ACC112 (cell line): ENCODE results near the gene CCIN.

ENCODE experiments used
- H2AFZ ChIP-seq: fragments of 200-600 bp; sonication (generic); one replicate; pipeline ENCODE4 v1.6.0; 2017; ENCODE audit warnings: antibody characterized with exemption, low read length; ENCODE audit not compliant: unreplicated experiment
- H3K27ac ChIP-seq: fragments of 200-600 bp; sonication (generic); 2 replicates; pipeline ENCODE4 v1.5.1; 2014; ENCODE audit warnings: low read depth, mild to moderate bottlenecking, antibody characterized with exemption, low read length, moderate library complexity
- H3K27me3 ChIP-seq: fragments of 200-600 bp; sonication (generic); 2 replicates; pipeline ENCODE4 v1.6.1; 2014; ENCODE audit warnings: mild to moderate bottlenecking, antibody characterized with exemption, low read length, moderate library complexity, mixed read lengths; ENCODE audit not compliant: insufficient read depth
- H3K36me3 ChIP-seq: fragments of 200-600 bp; sonication (generic); 2 replicates; pipeline ENCODE4 v1.6.1; 2016; ENCODE audit warnings: mild to moderate bottlenecking, antibody characterized with exemption, low read length, moderate library complexity, mixed read lengths; ENCODE audit not compliant: insufficient read depth
- H3K4me1 ChIP-seq: fragments of 200-600 bp; sonication (generic); one replicate; pipeline ENCODE4 v1.6.1; 2016; ENCODE audit warnings: low read length, mixed read lengths; ENCODE audit not compliant: insufficient read depth, unreplicated experiment, control insufficient read depth
- H3K4me3 ChIP-seq: fragments of 200-600 bp; sonication (generic); 2 replicates; pipeline ENCODE4 v1.5.1; 2014; ENCODE audit warnings: mild to moderate bottlenecking, low read depth, low read length
- H3K79me2 ChIP-seq: fragments of 200-600 bp; sonication (generic); one replicate; pipeline ENCODE4 v1.6.0; 2016; ENCODE audit warnings: low read length; ENCODE audit not compliant: control insufficient read depth, unreplicated experiment, insufficient read depth

Gene CCIN

DNA sequence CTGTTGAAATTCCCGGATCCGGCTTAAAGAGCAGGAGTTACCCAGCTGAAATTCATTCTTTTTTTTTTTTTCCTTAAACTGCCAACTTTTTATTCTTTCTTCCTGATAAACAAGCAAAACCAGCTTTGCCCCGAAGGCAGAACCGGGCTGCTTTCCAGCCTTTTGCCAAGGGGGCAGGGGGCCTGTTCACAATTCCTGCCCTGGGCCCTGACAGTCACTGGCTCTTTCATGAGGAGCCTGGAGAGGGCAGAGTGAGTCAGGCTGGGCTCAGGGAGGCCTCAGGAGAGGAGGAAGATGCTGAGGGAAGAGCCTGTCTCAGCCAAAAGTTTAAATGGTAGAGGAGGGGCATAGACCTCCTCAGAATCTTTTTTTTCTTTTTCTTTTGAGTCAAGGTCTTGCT lies 27.9 kb upstream of the CCIN start:
- Histone ChIP-seq H2AFZ (no peak overlapping the region), H3K4me3 (no peak overlapping the region), H3K27ac (no peak overlapping the region), H3K27me3 (no peaks in the 10 kb centered on the region), H3K36me3 (peaks cover 6% of the 10 kb centered on the region; the same call in 1 of the 2 replicates), H3K4me1 (peaks cover 16% of the 10 kb centered on the region), H3K79me2 (no peaks in the 10 kb centered on the region)

DNA sequence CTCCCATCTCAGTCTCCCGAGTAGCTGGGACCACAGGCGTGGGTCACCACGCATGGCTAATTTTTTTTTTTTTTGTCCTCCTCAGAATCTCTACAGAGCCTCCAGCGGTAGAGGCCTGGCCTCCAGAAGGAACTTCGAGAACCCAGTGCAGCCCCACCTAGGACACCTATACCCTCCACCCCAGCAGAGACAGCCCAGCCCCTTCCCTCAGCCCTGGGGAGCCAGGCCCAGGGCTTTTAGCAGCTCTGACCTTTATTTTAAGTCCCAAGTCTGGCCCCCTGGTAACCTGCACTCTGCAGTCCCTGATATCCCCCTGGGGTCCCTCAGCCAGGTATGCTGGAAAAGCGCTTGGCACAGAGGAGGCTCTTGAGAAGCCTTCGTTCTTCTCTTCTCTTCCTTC lies 27.4 kb upstream of the CCIN start:
- no peaks in the 10 kb centered on the region for H3K79me2 ChIP-seq
- no peak overlapping the region for H3K4me3 ChIP-seq
- H3K27me3 ChIP-seq, result no peaks in the 10 kb centered on the region
- peaks cover 6% of the 10 kb centered on the region; the same call in 1 of the 2 replicates for H3K36me3 ChIP-seq
- no peak overlapping the region for H3K27ac ChIP-seq
- H3K4me1 ChIP-seq, result peaks cover 16% of the 10 kb centered on the region
- H2AFZ ChIP-seq, result no peak overlapping the region

DNA sequence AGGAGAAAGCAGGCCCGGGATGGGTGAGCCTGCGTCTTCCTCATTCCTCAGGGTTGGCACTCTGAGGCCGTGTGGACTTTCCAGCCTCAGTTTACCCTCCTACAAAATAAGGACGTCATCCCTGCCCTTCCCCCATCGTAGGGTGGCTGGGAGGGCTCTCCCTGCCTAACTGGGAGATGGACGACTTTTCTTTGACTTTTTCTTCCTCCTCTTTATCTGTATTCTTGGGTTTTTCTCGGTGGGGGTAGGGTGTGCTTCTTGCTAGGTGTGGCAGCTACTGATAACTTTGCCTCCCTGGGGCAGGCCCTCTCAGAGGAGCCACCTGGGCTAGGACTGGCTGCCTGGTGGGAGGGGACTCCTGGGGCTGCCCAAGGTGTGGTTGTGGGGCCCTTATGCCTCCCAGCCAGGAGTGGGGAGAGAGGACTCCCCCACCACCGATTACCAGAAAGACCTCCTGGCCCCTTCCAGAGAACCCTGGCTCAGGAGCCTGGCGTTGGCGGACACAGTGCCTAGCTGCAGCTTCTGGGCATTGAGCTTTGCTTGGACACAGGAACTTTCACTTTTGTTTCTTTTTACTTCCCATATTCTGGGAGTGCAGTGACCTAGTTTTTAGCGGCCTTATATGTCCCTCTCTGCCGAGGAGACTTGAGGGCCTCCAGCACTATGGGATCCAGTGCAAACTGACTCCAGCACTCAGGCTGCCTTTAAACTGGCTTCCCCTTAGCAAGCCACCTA lies 26.5 kb upstream of the CCIN start:
- Histone ChIP-seq H3K27ac (no peak overlapping the region), H3K4me1 (peaks cover 10% of the 10 kb centered on the region), H3K79me2 (no peaks in the 10 kb centered on the region), H3K27me3 (no peaks in the 10 kb centered on the region), H3K4me3 (no peak overlapping the region), H2AFZ (no peak overlapping the region), H3K36me3 (peaks cover 6% of the 10 kb centered on the region; the same call in 1 of the 2 replicates)

DNA sequence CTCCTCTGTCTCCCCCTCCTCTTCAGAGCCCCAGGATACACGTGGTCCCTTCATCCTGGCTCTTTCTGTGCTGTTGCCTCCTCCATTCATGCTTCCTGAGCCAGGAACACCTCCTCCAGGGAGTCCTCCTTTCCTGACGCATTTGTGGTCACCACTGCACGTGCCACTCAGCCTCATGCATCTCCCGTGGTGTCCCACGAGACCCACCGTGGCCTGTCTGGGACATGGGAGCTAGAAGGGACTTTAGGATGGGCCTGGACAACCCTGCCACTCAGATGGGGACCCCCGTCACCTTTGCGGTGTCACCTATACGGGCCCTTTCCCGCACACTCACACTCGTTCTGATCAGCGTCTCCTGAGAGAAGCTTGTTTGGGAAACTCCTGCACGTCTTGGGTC lies 25.9 kb upstream of the CCIN start:
- no peak overlapping the region for H2AFZ ChIP-seq
- peaks cover 6% of the 10 kb centered on the region; the same call in 1 of the 2 replicates for H3K36me3 ChIP-seq
- H3K27ac ChIP-seq, result no peak overlapping the region
- H3K27me3 ChIP-seq, result no peaks in the 10 kb centered on the region
- H3K4me3 ChIP-seq, result no peak overlapping the region
- H3K79me2 ChIP-seq, result no peaks in the 10 kb centered on the region
- H3K4me1 ChIP-seq, result peaks cover 12% of the 10 kb centered on the region

DNA sequence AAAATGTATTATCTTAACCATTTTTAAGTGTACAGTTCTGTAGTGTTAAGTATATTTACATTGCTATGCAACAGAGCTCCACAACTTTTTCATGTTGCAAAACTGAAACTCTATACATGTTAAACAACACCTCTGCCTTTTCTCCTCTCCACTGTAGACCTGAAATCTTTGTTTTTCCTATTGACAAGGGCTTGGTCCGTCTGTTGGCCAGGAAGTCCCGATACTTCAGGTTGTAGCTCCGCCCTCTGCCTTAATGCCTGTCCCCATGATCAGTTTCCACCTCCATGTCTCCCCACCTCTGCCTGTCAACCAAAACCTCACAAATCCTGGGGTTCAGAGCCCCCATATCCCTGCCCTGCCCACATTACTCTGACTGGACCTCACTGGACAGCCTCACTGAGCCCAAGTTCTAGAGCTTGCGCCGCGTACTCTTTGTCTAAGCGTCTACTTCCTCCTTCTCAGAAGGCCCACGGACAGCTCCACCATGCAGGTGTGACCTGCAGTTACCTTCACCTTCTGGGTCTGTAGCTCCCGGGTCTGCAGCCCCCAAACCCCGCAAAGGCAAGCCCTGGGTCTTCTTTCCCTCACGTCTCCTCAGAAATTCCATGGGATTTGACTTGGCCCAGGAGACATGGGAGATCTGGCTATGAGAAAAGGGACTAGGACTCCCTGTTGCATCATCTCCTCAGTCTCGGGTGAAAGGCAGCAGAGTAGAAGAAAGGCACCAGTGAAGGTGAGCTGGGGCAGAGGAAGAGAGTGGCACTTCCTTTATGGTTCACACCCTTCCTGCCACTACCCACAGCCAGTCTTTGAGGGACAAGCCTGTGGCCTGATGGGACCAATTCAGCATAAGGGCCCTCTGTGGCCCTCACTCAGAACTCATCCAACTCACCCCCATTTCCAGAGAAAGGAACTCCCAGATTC lies 24.6 kb upstream of the CCIN start:
- no peak overlapping the region for H3K4me3 ChIP-seq
- peaks cover 24% of the 10 kb centered on the region for H3K4me1 ChIP-seq
- no peak overlapping the region for H2AFZ ChIP-seq
- H3K79me2 ChIP-seq, result no peaks in the 10 kb centered on the region
- peaks cover 6% of the 10 kb centered on the region; the same call in 1 of the 2 replicates for H3K36me3 ChIP-seq
- H3K27ac ChIP-seq, result no peak overlapping the region
- no peaks in the 10 kb centered on the region for H3K27me3 ChIP-seq

DNA sequence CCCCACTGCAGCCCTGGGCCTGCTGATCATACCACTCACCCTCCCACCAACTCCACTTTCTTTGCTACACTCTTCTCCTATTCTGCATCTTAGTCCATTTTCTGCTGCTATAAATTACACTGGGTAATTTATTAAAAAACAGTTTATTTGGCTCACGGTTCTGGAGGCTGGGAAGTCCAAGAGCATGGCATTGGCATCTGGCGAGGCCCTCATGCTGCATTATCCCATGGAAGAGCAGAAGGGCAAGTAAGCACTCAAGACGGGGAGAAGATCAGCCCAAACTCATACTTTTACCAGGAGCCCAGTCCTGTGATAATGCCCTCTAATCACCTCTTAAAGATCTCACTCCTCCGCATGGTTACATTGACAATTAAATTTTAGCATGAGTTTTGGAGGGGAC lies 23.2 kb upstream of the CCIN start:
- H3K4me1 ChIP-seq, result peaks cover 30% of the 10 kb centered on the region

DNA sequence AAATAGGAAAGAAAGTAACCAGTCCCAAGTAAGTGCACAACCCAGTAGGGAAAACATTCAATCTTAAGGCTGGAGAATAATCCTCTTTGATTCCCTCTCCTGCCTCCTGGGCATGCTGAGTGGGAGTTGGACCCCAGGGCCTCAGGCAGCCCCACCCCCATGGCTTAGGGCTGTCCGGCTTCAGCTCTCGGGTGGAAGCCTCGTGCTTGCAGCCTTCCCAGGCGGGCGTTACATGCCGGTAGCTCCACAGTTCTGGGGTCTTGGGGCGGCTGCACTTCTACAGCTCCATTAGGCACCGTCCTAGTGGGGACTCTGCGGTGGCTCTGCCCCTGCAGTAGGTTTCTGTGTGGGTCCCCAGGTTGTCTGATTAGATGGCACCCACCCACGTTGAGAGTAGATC lies 22.5 kb upstream of the CCIN start:
- Histone ChIP-seq H2AFZ (no peak overlapping the region), H3K27me3 (no peaks in the 10 kb centered on the region), H3K36me3 (peaks cover 6% of the 10 kb centered on the region; the same call in 1 of the 2 replicates), H3K4me3 (no peak overlapping the region), H3K79me2 (no peaks in the 10 kb centered on the region), H3K4me1 (peaks cover 37% of the 10 kb centered on the region), H3K27ac (no peak overlapping the region)

More for the DNA sequence above, 23.2 kb upstream of the CCIN start:
- H3K36me3 ChIP-seq, result peaks cover 6% of the 10 kb centered on the region; the same call in 1 of the 2 replicates
- no peak overlapping the region for H2AFZ ChIP-seq
- H3K27me3 ChIP-seq, result no peaks in the 10 kb centered on the region
- H3K4me3 ChIP-seq, result no peak overlapping the region
- H3K79me2 ChIP-seq, result no peaks in the 10 kb centered on the region
- H3K27ac ChIP-seq, result no peak overlapping the region

DNA sequence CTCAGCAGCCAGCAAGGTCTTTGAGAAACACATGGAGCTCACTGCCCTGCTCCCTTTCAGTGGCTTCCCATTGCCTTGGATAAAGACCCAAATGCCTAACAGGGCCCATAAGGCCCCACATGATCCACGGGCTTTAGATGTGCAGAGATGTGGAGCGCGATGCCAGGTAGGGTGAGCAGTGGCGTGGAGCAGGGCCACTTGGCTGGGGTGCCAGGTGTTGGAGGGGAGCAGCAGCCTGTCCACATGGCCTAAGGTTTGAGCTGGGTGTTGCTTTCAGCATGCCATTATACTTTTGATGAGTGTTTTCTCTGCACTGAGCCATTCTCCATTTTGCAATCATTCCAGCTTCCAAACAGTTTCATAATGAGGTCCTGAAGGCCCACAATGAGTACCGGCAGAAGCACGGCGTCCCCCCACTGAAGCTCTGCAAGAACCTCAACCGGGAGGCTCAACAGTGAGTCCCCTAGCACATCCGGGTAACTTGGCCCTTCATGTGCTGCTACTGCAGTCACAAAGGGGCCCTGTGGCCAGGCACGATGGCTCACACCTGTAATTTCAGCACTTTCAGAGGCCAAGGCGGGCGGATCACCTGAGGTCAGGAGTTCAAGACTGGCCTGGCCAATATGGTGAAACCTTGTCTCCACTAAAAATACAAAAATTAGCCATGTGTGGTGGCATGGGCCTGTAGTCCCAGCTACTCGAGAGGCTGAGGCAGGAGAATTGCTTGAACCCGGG lies 21.6 kb upstream of the CCIN start:
- no peak overlapping the region for H2AFZ ChIP-seq
- H3K4me3 ChIP-seq, result no peak overlapping the region
- no peak overlapping the region for H3K27ac ChIP-seq
- H3K4me1 ChIP-seq, result peaks cover 41% of the 10 kb centered on the region
- H3K36me3 ChIP-seq, result peaks cover 6% of the 10 kb centered on the region; the same call in 1 of the 2 replicates
- H3K79me2 ChIP-seq, result no peaks in the 10 kb centered on the region
- no peaks in the 10 kb centered on the region for H3K27me3 ChIP-seq

DNA sequence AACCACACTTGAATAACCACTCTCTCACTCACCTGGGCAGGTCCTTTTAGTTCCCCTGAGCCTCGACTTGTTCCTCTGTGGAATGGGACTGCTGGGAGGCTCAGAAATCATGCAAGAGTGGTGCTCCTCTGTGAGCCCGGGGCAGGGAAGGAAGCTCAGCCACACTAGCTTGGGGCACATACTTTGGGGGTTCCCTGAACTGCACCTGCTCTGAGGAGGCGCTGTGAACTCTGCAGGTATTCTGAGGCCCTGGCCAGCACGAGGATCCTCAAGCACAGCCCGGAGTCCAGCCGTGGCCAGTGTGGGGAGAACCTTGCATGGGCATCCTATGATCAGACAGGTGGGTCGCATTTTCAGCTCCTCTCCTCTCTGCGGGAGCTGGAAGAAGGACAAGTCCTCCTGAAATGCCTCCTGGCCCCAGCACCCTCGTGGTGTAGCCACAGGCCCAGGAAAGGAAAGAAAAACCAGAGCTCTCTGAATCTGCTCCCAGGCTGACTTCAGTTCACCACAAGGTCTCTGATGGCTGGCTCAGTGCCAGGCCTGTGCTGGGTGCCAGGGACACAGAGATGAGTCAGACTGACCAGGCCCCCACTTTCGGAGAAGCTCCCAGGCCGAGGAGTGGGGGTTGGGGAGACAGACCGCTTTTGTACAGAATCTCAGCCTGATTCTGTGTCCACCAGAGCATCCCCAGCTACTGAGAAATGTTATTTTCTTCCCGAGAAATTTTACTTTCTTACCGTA lies 20.7 kb upstream of the CCIN start:
- Histone ChIP-seq H3K27me3 (no peaks in the 10 kb centered on the region), H3K4me1 (peaks cover 39% of the 10 kb centered on the region), H3K27ac (peak overlapping the region; percentile 88), H3K79me2 (no peaks in the 10 kb centered on the region), H3K36me3 (peaks cover 6% of the 10 kb centered on the region; the same call in 1 of the 2 replicates), H2AFZ (no peak overlapping the region), H3K4me3 (peak overlapping the region; percentile 36)

DNA sequence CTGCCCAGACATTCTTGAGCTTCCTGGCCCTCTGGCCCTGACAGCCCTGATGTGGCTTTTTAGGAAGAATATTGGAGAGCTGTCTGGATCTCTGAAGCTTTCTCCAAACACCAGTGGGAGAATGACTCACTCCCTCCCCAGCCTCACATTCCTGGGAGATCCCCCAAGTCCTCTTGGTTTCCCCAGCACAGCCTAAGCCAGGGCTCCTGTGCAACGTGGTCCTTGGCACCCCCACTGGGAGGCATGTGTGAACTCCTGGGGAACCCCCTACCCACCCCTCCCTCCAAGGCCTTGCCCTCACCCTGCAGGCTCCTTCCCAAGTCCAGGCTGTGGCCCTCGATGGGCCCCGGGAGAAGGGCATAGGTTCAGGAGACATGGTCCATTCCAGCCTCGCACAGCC lies 20.0 kb upstream of the CCIN start:
- peaks cover 41% of the 10 kb centered on the region for H3K4me1 ChIP-seq
- H3K4me3 ChIP-seq, result peak overlapping the region; percentile 36
- H3K27me3 ChIP-seq, result no peaks in the 10 kb centered on the region
- H2AFZ ChIP-seq, result no peak overlapping the region
- no peaks in the 10 kb centered on the region for H3K79me2 ChIP-seq
- peaks cover 6% of the 10 kb centered on the region; the same call in 1 of the 2 replicates for H3K36me3 ChIP-seq
- H3K27ac ChIP-seq, result peak overlapping the region; percentile 88
